Panc1 (cell line): ENCODE measurements around the gene MFAP5. TPM values are rescaled to one million over a fixed set of nuclear protein-coding genes. Genes with fewer than 3 reads are reported as not detected.

ENCODE experiments used
- ATAC-seq: fragments of 200-7000 bp; cut with Tn5 transposase; 2 replicates; pipeline ENCODE4 v1.9.1; 2020; ENCODE audit warnings: mild to moderate bottlenecking, moderate library complexity
- BruUV-seq: library from RNA; stranded (reverse); fragments of 400-500 nt; replicated peaks from 2 replicates; lab custom pipeline; 2021; lab: Mats Ljungman, UMichigan
- CTCF ChIA-PET: fragments of 300-600 bp; sonication (Branson Sonifier 250); formaldehyde crosslinking; loops from one replicate; lab custom pipeline; 2022; ENCODE audit warnings: antibody characterized with exemption; lab: Charles Lee
- POLR2A ChIA-PET: fragments of 300-600 bp; sonication (Branson Sonifier 250); formaldehyde crosslinking; loops from one replicate; lab custom pipeline; 2022; ENCODE audit warnings: antibody characterized with exemption; lab: Charles Lee
- DNase-seq: peaks from one replicate; pipeline ENCODE4 v3.0.0-alpha.2; 2010; ENCODE audit warnings: low read depth, low spot score
- H3K27ac ChIP-seq: 2 replicates; pipeline ENCODE4 v1.5.1; 2011; ENCODE audit warnings: mild to moderate bottlenecking, low read length, inconsistent platforms
- H3K27me3 ChIP-seq: fragments of 200-500 bp; sonication (Bioruptor generic); 2 replicates; pipeline ENCODE4 v1.6.0; 2014; ENCODE audit warnings: low read length, inconsistent platforms; ENCODE audit not compliant: control insufficient read depth, insufficient read depth
- H3K36me3 ChIP-seq: fragments of 200-500 bp; sonication (Bioruptor generic); 2 replicates; pipeline ENCODE4 v1.5.1; 2014; ENCODE audit warnings: inconsistent platforms, mild to moderate bottlenecking, low read length, moderate library complexity; ENCODE audit not compliant: control insufficient read depth, insufficient read depth
- H3K4me1 ChIP-seq: 2 replicates; pipeline ENCODE4 v1.5.1; 2011; ENCODE audit warnings: inconsistent platforms, mild to moderate bottlenecking, low read length, moderate library complexity; ENCODE audit not compliant: control insufficient read depth, insufficient read depth
- H3K4me3 ChIP-seq, 2 experiments: 2 replicates each; pipeline ENCODE4 v1.5.1; 2011 to 2012; ENCODE audit warnings: low read depth in 2 of 2, low read length in 2 of 2, mild to moderate bottlenecking in 2 of 2, inconsistent platforms in 1 of 2, moderate library complexity in 1 of 2
- H3K9me3 ChIP-seq: fragments of 200-500 bp; sonication (Bioruptor generic); 2 replicates; pipeline ENCODE4 v1.5.1; 2014; ENCODE audit warnings: low read depth, mild to moderate bottlenecking, inconsistent platforms, low read length, moderate library complexity; ENCODE audit not compliant: control insufficient read depth, insufficient read depth
- POLR2AphosphoS5 ChIP-seq: IDR thresholded peaks from 2 replicates; pipeline ENCODE4 v1.6.1; 2012; ENCODE audit warnings: mild to moderate bottlenecking, low read depth, low read length, moderate library complexity
- SIN3A ChIP-seq: IDR thresholded peaks from 2 replicates; pipeline ENCODE4 v1.6.1; 2012; ENCODE audit warnings: low read depth, mild to moderate bottlenecking, low read length, moderate library complexity, borderline replicate concordance; ENCODE audit not compliant: insufficient read depth
- TCF7L2 ChIP-seq: IDR thresholded peaks from 2 replicates; pipeline ENCODE4 v1.6.1; 2011; ENCODE audit warnings: mild to moderate bottlenecking, low read depth, low read length, inconsistent platforms
- in situ Hi-C: cut with HindIII; loops from 2 replicates; pipeline ENCODE4 v1.10.0; 2016; ENCODE audit warnings: low sequenced_read_pairs, low pct_unique_long_range_greater_than_20kb
- intact Hi-C: fragments of 100-400 bp; cut with micrococcal nuclease; formaldehyde crosslinking; loops from one replicate; pipeline ENCODE4 v1.10.0; 2022; ENCODE audit not compliant: unreplicated experiment
- total RNA-seq: library from RNA; stranded (reverse); gene quantifications from one replicate; pipeline ENCODE4 v1.2.1, GENCODE V29; 2021; ENCODE audit not compliant: unreplicated experiment
- TF ChIP-seq, protein P1 (sequence below), 2 experiments: IDR thresholded peaks; 2 replicates each; pipeline ENCODE4 v1.6.1; 2011 to 2012; ENCODE audit warnings: low read depth in 2 of 2, control low read depth in 1 of 2, low read length in 1 of 2, mild to moderate bottlenecking in 1 of 2, moderate library complexity in 1 of 2; ENCODE audit not compliant: insufficient read depth in 1 of 2
- TF ChIP-seq, protein P2 (sequence below): fragments of 450-650 bp; IDR thresholded peaks from 2 replicates; pipeline ENCODE4 v1.5.1; 2017; ENCODE audit warnings: mild to moderate bottlenecking

The MFAP5 gene
- total RNA-seq, 1 experiment from 2014 or later = not detected

DNA sequence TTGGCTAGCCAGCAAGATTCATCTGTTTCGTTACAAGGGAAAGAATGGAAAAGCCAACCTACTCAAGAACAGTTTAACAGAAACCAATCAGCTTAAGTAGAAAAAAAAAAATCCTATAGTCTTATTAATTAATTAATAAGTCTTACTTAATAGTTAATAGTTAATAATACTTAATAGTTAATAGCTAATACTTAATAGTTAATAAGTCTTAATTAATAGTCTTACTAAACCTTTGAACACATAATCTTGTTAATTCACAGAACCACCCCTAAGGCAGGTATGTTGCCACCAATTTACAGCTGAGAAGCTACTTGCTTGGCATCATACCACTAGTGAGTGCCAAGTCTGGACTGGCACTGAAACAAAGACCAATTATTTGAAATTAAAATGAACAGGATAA, 19.9 kb downstream of the MFAP5 start:
- Histone ChIP-seq H3K9me3 (no peaks in the 10 kb centered on the region), H3K27ac (no peak overlapping the region), H3K27me3 (no peaks in the 10 kb centered on the region), H3K36me3 (no peaks in the 10 kb centered on the region), H3K4me3 (no peak overlapping the region), H3K4me1 (no peaks in the 10 kb centered on the region)
- no peak for ATAC-seq
- ChIA-PET POLR2A (no interaction called here), CTCF (no interaction called here)
- intact Hi-C loops = no loop called here
- no peak for DNase-seq
- in situ Hi-C loops = no loop called here
- TF ChIP-seq POLR2AphosphoS5 (no peak), SIN3A (no peak), TCF7L2 (no peak)
- TF ChIP-seq, protein P1, sequence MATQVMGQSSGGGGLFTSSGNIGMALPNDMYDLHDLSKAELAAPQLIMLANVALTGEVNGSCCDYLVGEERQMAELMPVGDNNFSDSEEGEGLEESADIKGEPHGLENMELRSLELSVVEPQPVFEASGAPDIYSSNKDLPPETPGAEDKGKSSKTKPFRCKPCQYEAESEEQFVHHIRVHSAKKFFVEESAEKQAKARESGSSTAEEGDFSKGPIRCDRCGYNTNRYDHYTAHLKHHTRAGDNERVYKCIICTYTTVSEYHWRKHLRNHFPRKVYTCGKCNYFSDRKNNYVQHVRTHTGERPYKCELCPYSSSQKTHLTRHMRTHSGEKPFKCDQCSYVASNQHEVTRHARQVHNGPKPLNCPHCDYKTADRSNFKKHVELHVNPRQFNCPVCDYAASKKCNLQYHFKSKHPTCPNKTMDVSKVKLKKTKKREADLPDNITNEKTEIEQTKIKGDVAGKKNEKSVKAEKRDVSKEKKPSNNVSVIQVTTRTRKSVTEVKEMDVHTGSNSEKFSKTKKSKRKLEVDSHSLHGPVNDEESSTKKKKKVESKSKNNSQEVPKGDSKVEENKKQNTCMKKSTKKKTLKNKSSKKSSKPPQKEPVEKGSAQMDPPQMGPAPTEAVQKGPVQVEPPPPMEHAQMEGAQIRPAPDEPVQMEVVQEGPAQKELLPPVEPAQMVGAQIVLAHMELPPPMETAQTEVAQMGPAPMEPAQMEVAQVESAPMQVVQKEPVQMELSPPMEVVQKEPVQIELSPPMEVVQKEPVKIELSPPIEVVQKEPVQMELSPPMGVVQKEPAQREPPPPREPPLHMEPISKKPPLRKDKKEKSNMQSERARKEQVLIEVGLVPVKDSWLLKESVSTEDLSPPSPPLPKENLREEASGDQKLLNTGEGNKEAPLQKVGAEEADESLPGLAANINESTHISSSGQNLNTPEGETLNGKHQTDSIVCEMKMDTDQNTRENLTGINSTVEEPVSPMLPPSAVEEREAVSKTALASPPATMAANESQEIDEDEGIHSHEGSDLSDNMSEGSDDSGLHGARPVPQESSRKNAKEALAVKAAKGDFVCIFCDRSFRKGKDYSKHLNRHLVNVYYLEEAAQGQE (IDR thresholded peaks at IDR 0.05; ENCODE audit: insufficient read depth in 1 of 2, low read depth in 2 of 2, low read length in 1 of 2) = no peak
- TF ChIP-seq, protein P2, sequence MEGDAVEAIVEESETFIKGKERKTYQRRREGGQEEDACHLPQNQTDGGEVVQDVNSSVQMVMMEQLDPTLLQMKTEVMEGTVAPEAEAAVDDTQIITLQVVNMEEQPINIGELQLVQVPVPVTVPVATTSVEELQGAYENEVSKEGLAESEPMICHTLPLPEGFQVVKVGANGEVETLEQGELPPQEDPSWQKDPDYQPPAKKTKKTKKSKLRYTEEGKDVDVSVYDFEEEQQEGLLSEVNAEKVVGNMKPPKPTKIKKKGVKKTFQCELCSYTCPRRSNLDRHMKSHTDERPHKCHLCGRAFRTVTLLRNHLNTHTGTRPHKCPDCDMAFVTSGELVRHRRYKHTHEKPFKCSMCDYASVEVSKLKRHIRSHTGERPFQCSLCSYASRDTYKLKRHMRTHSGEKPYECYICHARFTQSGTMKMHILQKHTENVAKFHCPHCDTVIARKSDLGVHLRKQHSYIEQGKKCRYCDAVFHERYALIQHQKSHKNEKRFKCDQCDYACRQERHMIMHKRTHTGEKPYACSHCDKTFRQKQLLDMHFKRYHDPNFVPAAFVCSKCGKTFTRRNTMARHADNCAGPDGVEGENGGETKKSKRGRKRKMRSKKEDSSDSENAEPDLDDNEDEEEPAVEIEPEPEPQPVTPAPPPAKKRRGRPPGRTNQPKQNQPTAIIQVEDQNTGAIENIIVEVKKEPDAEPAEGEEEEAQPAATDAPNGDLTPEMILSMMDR = no peak
- BruUV-seq = no TSS peak

DNA sequence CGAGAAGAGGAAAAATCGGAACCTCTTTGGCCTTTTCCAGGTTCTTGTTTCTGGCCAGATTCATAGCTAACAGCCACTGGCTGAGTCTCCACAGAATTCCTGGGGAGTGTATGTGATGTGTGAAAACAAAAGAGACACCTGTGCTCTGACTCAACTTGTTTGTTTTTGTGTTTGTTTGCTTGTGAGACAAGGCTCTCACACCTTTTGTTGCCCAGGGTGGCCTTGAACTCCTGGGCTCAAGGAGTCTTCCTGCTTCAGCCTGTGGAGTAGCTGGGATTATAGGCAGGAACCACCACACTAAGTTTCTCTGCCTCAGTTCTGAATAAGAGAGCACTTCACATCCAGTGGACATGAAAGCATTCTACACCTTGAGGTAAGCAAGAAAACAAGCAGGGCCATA, 22.7 kb downstream of the MFAP5 start:
- Histone ChIP-seq H3K4me1 (no peaks in the 10 kb centered on the region), H3K36me3 (no peaks in the 10 kb centered on the region), H3K9me3 (no peaks in the 10 kb centered on the region), H3K27me3 (no peaks in the 10 kb centered on the region), H3K27ac (no peak overlapping the region), H3K4me3 (no peak overlapping the region)
- no peak for ATAC-seq
- ChIA-PET CTCF (no interaction called here), POLR2A (no interaction called here)
- no peak for DNase-seq
- BruUV-seq = no TSS peak
- in situ Hi-C loops = no loop called here
- intact Hi-C loops = no loop called here
- TF ChIP-seq, protein P1 (IDR thresholded peaks at IDR 0.05; ENCODE audit: insufficient read depth in 1 of 2, low read depth in 2 of 2, low read length in 1 of 2) = no peak
- no peak for TF ChIP-seq POLR2AphosphoS5
- TF ChIP-seq TCF7L2 = no peak
- TF ChIP-seq SIN3A = no peak
- TF ChIP-seq, protein P2 = no peak
